ENCODE measurements around the gene BCL6.

The BCL6 gene

DNA sequence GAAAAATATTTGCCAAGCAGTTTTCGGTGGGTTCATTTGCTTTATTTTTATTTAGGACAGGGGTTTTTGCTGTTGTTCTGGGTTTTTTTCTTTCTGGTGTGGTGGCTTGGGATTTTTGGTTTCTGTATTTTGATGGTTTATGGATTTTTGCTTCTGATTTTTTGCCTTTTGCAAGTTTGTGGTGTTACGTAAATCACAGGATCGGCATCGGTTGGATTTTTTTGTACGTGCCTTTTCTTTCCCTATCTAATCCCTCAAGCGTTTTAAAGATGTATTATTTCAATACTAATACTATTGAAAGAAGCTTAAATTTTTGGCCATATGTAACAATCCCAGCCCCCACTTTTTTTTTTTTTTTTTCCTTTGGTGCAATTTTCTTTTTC, 782 bp upstream of the BCL6 start:
- Histone ChIP-seq H3K36me3 (ENCODE audit: insufficient read depth) (no peaks in the 10 kb centered on the region), H3K4me3 (IDR thresholded peaks at IDR 0.05; ENCODE audit: insufficient read depth, low read depth, low read length) (no peak overlapping the region), H3K9ac (peak overlapping the region; percentile 92; the same call in 1 of the 2 replicates), H3K79me2 (ENCODE audit: insufficient read depth, low read depth) (no peaks in the 10 kb centered on the region), H3K4me1 (ENCODE audit: low read depth, poor library complexity, severe bottlenecking) (peaks cover 18% of the 10 kb centered on the region), H3K4me2 (peak overlapping the region; percentile 99), H4K20me1 (ENCODE audit: insufficient read depth) (no peaks in the 10 kb centered on the region), H2AFZ (ENCODE audit: low read depth) (peak overlapping the region; percentile 88; the same call in 1 of the 2 replicates), H3K27ac (no peak overlapping the region), H3K27me3 (ENCODE audit: insufficient read depth, low read depth) (peaks cover 31% of the 10 kb centered on the region)
- TF ChIP-seq, protein P1, sequence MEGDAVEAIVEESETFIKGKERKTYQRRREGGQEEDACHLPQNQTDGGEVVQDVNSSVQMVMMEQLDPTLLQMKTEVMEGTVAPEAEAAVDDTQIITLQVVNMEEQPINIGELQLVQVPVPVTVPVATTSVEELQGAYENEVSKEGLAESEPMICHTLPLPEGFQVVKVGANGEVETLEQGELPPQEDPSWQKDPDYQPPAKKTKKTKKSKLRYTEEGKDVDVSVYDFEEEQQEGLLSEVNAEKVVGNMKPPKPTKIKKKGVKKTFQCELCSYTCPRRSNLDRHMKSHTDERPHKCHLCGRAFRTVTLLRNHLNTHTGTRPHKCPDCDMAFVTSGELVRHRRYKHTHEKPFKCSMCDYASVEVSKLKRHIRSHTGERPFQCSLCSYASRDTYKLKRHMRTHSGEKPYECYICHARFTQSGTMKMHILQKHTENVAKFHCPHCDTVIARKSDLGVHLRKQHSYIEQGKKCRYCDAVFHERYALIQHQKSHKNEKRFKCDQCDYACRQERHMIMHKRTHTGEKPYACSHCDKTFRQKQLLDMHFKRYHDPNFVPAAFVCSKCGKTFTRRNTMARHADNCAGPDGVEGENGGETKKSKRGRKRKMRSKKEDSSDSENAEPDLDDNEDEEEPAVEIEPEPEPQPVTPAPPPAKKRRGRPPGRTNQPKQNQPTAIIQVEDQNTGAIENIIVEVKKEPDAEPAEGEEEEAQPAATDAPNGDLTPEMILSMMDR (conservative IDR thresholded peaks at IDR 0.05; ENCODE audit: low read depth, low read length) = no peak

- Histone ChIP-seq H4K20me1 (ENCODE audit: insufficient read depth) (no peaks in the 10 kb centered on the region), H3K4me2 (peak overlapping the region; percentile 99), H2AFZ (ENCODE audit: low read depth) (peak overlapping the region; percentile 88), H3K79me2 (ENCODE audit: insufficient read depth, low read depth) (no peaks in the 10 kb centered on the region), H3K4me3 (IDR thresholded peaks at IDR 0.05; ENCODE audit: insufficient read depth, low read depth, low read length) (peak overlapping the region; percentile 82), H3K36me3 (ENCODE audit: insufficient read depth) (no peaks in the 10 kb centered on the region), H3K27me3 (ENCODE audit: insufficient read depth, low read depth) (peaks cover 32% of the 10 kb centered on the region), H3K9ac (no peak overlapping the region; the same call in 1 of the 2 replicates), H3K4me1 (ENCODE audit: low read depth, poor library complexity, severe bottlenecking) (peaks cover 25% of the 10 kb centered on the region), H3K27ac (no peak overlapping the region)
- TF ChIP-seq, protein P1 (conservative IDR thresholded peaks at IDR 0.05; ENCODE audit: low read depth, low read length) = no peak
Observed at GRCh38 chr3:187744169-187745151, 808 bp downstream of the BCL6 start.

DNA sequence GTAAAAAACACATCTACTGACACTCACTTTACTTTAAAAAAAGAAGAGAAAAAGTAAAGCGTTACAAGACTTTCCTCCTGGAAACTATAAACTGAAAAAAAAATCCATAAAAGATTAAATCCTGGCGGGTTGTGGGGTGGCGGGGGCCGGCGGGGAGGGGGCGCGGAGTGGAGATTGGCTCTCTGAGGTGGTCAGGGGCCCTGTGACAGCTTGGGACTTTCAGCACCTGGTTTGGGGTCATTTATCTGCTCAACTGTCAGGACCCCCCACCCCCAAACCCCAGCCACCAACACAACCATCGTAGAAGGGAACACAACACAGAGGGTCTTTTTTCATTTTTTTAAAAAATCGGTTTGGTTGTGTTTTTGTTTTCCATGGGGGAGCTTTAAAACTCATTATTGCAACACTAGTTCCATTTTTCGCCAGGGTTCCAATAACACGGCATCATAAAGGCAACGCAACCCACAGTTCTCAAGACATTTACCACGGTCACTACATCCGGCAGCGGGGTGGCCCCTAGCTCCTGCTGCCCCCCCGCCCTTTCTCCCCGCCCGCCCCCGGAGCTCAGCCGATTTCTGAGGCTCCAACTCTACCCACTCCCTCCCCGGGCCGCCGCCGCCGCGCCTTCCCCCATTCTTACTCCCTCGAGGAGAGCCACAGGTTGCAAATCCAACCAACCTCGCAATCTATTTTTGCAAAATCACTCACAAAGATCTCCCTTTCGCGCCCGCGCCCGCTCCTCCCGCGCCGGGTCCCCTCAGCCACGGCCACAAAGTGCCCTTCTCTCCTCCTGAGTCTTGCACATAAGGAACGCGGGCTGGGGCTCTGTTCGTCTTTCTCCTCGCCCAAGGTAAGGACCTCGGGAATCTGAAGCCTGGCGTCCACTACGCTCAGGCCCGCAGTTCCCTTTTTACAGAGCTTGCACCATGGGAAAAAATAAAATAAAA, 1.8 kb downstream of the BCL6 start:
- Histone ChIP-seq H3K79me2 (ENCODE audit: insufficient read depth, low read depth) (no peaks in the 10 kb centered on the region), H3K27ac (no peak overlapping the region)

More for the DNA sequence above, 1.8 kb downstream of the BCL6 start:
- TF ChIP-seq, protein P1 (conservative IDR thresholded peaks at IDR 0.05; ENCODE audit: low read depth, low read length) = no peak
- no peak overlapping the region for H3K9ac ChIP-seq
- peaks cover 32% of the 10 kb centered on the region for H3K27me3 ChIP-seq (ENCODE audit: insufficient read depth, low read depth)
- peak overlapping the region; percentile 99 for H3K4me2 ChIP-seq
- peak overlapping the region; percentile 88; the same call in 1 of the 2 replicates for H2AFZ ChIP-seq (ENCODE audit: low read depth)
- H3K4me1 ChIP-seq (ENCODE audit: low read depth, poor library complexity, severe bottlenecking) = peaks cover 25% of the 10 kb centered on the region
- H3K4me3 ChIP-seq (IDR thresholded peaks at IDR 0.05; ENCODE audit: insufficient read depth, low read depth, low read length) = no peak overlapping the region
- no peaks in the 10 kb centered on the region for H4K20me1 ChIP-seq (ENCODE audit: insufficient read depth)
- no peaks in the 10 kb centered on the region for H3K36me3 ChIP-seq (ENCODE audit: insufficient read depth)
